ENCODE data around the gene RCOR2. TPM values are rescaled to one million over a fixed set of nuclear protein-coding genes. Genes with fewer than 3 reads are reported as not detected.

Gene RCOR2
- total and polyA plus RNA-seq, 10 donors, result 0.07 to 0.52 (median 0.19) TPM; not detected in 2

DNA sequence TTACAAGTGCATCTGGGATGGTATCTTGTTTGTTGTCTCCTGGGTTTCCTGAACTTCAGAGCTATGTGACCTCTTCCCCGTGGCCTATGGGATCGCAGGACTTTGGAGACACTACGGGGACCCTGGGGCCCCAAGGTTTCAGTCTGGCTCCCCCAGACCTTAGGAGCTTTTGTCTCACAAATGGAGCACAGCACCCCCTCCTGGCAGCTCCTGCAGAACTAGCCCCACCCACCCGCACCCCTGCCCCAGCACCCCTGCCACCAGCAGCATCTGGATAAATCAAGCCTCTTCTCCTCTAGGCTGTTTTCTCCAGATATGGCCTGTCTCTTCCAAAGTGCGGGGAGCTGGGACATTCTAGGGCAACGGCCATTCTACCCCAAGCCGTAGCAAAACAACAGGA, 10.4 kb downstream of the RCOR2 start:
- no peak overlapping the region for H3K27ac ChIP-seq

DNA sequence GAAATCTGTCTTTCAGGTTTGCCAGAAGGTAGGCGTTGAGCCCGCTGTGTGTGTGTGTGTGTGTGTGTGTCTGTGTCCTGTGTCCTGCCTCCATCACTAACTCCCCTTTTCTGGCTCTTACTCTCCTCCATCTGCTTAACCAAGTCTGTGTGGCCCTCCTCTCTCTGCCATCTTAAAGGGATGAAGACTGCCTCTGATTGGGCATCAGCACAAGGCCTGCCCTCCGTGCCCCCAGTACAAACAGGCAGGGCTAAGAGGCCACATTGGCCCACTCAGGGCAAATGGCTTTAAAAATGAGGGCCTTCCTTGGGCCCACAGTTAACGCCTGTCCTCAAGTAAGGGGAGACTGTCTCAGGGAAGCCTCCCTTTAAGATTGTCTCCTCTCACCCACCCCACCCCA, 10.9 kb downstream of the RCOR2 start:
- H3K27me3 ChIP-seq (replicated peaks in 1 of 7), result no peaks in the 10 kb centered on the region
- intact Hi-C loops (cut with DNase I; ENCODE audit: low total_unique reads), result no loop called here
- H3K4me1 ChIP-seq, result peaks cover 0 to 36% (median 4%) of the 10 kb centered on the region in 6 donors
- H3K27ac ChIP-seq, result no peak overlapping the region
- no peaks in the 10 kb centered on the region for H3K9me3 ChIP-seq
- DNase-seq, result no peak
- TF ChIP-seq POLR2A (IDR thresholded peaks at IDR 0.05) (no peak), POLR2AphosphoS5 (IDR thresholded peaks at IDR 0.05) (no peak)
- TF ChIP-seq, protein P1, sequence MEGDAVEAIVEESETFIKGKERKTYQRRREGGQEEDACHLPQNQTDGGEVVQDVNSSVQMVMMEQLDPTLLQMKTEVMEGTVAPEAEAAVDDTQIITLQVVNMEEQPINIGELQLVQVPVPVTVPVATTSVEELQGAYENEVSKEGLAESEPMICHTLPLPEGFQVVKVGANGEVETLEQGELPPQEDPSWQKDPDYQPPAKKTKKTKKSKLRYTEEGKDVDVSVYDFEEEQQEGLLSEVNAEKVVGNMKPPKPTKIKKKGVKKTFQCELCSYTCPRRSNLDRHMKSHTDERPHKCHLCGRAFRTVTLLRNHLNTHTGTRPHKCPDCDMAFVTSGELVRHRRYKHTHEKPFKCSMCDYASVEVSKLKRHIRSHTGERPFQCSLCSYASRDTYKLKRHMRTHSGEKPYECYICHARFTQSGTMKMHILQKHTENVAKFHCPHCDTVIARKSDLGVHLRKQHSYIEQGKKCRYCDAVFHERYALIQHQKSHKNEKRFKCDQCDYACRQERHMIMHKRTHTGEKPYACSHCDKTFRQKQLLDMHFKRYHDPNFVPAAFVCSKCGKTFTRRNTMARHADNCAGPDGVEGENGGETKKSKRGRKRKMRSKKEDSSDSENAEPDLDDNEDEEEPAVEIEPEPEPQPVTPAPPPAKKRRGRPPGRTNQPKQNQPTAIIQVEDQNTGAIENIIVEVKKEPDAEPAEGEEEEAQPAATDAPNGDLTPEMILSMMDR (IDR thresholded peaks at IDR 0.05 in 8 of 11, conservative IDR thresholded peaks at IDR 0.05 in 3 of 11), result no peak
- no peak overlapping the region for H3K4me3 ChIP-seq
- WGBS, 5 donors, result 94 to 98% (median 95%) methylated on average over 4 of the region's 4 CpGs
- peaks cover 9 to 100% (median 85%) of the 10 kb centered on the region in 6 donors for H3K36me3 ChIP-seq

More for the DNA sequence above, 10.4 kb downstream of the RCOR2 start:
- no peaks in the 10 kb centered on the region for H3K9me3 ChIP-seq
- H3K4me1 ChIP-seq, result peaks cover 0 to 36% (median 4%) of the 10 kb centered on the region in 6 donors
- no peak for TF ChIP-seq POLR2AphosphoS5 (IDR thresholded peaks at IDR 0.05)
- TF ChIP-seq, protein P1 (IDR thresholded peaks at IDR 0.05 in 8 of 11, conservative IDR thresholded peaks at IDR 0.05 in 3 of 11), result peak in 5 of 11 experiments; percentile 36 to 66 (median 56)
- intact Hi-C loops (cut with DNase I; ENCODE audit: low total_unique reads), result no loop called here
- DNase-seq, result no peak
- H3K36me3 ChIP-seq, result peaks cover 9 to 100% (median 84%) of the 10 kb centered on the region in 6 donors
- H3K4me3 ChIP-seq, result no peak overlapping the region
- WGBS, 5 donors, result 85 to 92% (median 89%) methylated on average over 7 of the region's 7 CpGs
- H3K27me3 ChIP-seq (replicated peaks in 1 of 7), result no peaks in the 10 kb centered on the region

DNA sequence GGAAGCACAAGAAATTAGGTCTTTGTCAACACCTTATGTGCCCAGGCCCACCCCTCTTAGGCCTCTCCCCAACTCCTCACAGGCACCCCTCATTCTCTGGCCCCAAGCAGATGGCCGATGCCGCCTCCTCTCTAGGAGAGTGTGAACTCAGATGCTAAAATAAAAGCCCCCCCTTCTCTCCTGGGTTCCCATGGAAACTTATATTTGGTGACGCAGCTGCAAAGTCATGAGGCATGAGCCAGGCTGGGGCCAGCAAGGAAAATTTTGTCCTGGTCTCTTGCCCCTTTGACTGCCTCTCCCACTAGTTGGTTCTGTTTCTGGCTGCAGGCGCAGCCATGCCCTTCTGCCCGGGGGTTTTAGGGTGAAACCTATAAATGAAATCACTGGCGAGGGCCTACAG, 11.8 kb downstream of the RCOR2 start:
- no peaks in the 10 kb centered on the region for H3K27me3 ChIP-seq (replicated peaks in 1 of 7)
- H3K36me3 ChIP-seq, result peaks cover 15 to 100% (median 90%) of the 10 kb centered on the region in 6 donors
- peaks cover 0 to 36% (median 4%) of the 10 kb centered on the region in 6 donors for H3K4me1 ChIP-seq
- 87 to 96% (median 92%) methylated on average over 4 to 6 of the region's 6 CpGs for WGBS, 5 donors
- TF ChIP-seq, protein P1 (IDR thresholded peaks at IDR 0.05 in 8 of 11, conservative IDR thresholded peaks at IDR 0.05 in 3 of 11), result no peak
- TF ChIP-seq POLR2A (IDR thresholded peaks at IDR 0.05), result no peak
- no peak for TF ChIP-seq POLR2AphosphoS5 (IDR thresholded peaks at IDR 0.05)
- H3K9me3 ChIP-seq, result no peaks in the 10 kb centered on the region
- no peak overlapping the region for H3K27ac ChIP-seq
- intact Hi-C loops (cut with DNase I; ENCODE audit: low total_unique reads), result no loop called here
- no peak for DNase-seq
- H3K4me3 ChIP-seq, result no peak overlapping the region

DNA sequence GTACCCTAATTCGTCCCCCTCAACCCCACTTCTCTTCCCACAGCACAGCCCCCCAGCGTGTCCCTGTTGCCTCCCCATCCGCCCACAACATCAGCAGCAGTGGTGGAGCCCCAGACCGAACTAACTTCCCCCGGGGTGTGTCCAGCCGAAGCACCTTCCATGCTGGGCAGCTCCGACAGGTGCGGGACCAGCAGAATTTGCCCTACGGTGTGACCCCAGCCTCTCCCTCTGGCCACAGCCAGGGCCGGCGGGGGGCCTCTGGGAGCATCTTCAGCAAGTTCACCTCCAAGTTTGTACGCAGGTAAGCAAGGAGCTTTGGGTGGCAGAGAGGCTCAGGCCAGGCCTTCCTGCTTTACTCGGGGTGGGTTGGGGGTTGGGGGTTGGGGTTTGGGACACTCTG, 12.2 kb downstream of the RCOR2 start:
- no peak for DNase-seq
- Histone ChIP-seq H3K4me3 (no peak overlapping the region), H3K4me1 (peaks cover 0 to 36% (median 4%) of the 10 kb centered on the region in 6 donors), H3K27ac (no peak overlapping the region), H3K27me3 (replicated peaks in 1 of 7) (no peaks in the 10 kb centered on the region), H3K36me3 (peaks cover 19 to 100% (median 91%) of the 10 kb centered on the region in 6 donors), H3K9me3 (no peaks in the 10 kb centered on the region)
- intact Hi-C loops (cut with DNase I; ENCODE audit: low total_unique reads), result no loop called here
- 95 to 98% (median 95%) methylated on average over 12 to 13 of the region's 13 CpGs for WGBS, 5 donors
- TF ChIP-seq, protein P1 (IDR thresholded peaks at IDR 0.05 in 8 of 11, conservative IDR thresholded peaks at IDR 0.05 in 3 of 11), result no peak
- TF ChIP-seq POLR2AphosphoS5 (IDR thresholded peaks at IDR 0.05) (peak in 1 of 3 donors; percentile 29), POLR2A (IDR thresholded peaks at IDR 0.05) (no peak)
